Progenitor cell of endocrine pancreas (in vitro differentiated cells): ENCODE results near the gene KCNA5. TPM values are rescaled to one million over a fixed set of nuclear protein-coding genes. Genes with fewer than 3 reads are reported as not detected.

ENCODE experiments used
- DNase-seq: peaks from one replicate; pipeline ENCODE4 v3.0.0; 2021; ENCODE audit warnings: low spot score; ENCODE audit not compliant: unreplicated experiment
- H3K27ac Mint-ChIP-seq: 2 replicates; pipeline ENCODE4 v1.8.0; 2021; ENCODE audit warnings: mild to moderate bottlenecking, moderate library complexity, mixed read lengths
- H3K27me3 Mint-ChIP-seq: 2 replicates; pipeline ENCODE4 v1.8.0; 2021; ENCODE audit warnings: mixed read lengths
- H3K36me3 Mint-ChIP-seq: 2 replicates; pipeline ENCODE4 v1.8.0; 2022; ENCODE audit warnings: mixed read lengths; ENCODE audit not compliant: insufficient read depth
- H3K4me1 Mint-ChIP-seq: 2 replicates; pipeline ENCODE4 v1.8.0; 2021; ENCODE audit warnings: low read depth, mixed read lengths
- H3K4me3 Mint-ChIP-seq: 2 replicates; pipeline ENCODE4 v1.8.0; 2021; ENCODE audit warnings: low read depth, mild to moderate bottlenecking, moderate library complexity, mixed read lengths
- H3K9me3 Mint-ChIP-seq: 2 replicates; pipeline ENCODE4 v1.8.0; 2021; ENCODE audit warnings: low read depth, mixed read lengths
- CTCF ChIP-seq: fragments of 200-600 bp; sonication (generic); IDR thresholded peaks from one replicate; pipeline ENCODE4 v1.5.0; 2021; ENCODE audit warnings: antibody characterized with exemption, mild to moderate bottlenecking; ENCODE audit not compliant: unreplicated experiment
- total RNA-seq: library from RNA; stranded (reverse); gene quantifications from 2 replicates; pipeline ENCODE4 v1.2.1, GENCODE V29; 2021

KCNA5 gene
- total RNA-seq, 1 donor from 2014 or later: 0.72 TPM

DNA sequence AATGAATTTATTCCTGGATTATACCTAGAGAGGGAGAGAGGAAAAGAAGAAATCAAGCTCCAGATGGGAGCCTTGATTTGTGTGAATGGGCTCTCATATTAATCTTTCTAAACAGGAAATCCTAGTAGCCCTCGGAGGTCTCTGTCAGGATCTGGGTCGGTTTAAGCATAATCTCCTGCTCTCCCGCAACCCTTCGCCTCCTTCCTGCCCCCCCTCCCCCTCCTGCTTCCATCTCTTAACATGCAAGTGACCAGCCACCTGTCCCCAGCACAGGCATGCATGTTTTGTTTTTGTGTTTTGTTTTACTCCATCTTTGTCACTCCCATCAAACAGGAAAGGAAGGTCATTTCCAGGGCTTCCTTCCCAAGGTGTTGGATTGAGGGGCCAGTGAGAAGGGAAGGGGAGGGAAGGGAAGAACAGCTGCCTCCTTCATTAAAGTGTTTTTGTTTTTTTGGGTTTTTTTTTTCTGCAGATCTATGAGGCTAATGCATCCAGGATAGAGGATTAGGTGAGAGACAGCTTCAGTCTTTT lies 4.8 kb upstream of the KCNA5 start:
- DNase-seq: no peak
- no peak for TF ChIP-seq CTCF
- H3K4me1 Mint-ChIP-seq: no peaks in the 10 kb centered on the region
- H3K27ac Mint-ChIP-seq: no peak overlapping the region
- H3K4me3 Mint-ChIP-seq: no peak overlapping the region
- H3K36me3 Mint-ChIP-seq: no peaks in the 10 kb centered on the region
- H3K9me3 Mint-ChIP-seq: no peaks in the 10 kb centered on the region
- H3K27me3 Mint-ChIP-seq: peaks cover 77% of the 10 kb centered on the region

GRCh38 chr12:5039815-5040214 lies 3.9 kb upstream of the KCNA5 start:
- Mint-ChIP-seq H3K27ac (no peak overlapping the region), H3K4me3 (no peak overlapping the region), H3K36me3 (no peaks in the 10 kb centered on the region), H3K9me3 (no peaks in the 10 kb centered on the region), H3K4me1 (no peaks in the 10 kb centered on the region), H3K27me3 (peaks cover 76% of the 10 kb centered on the region)
- DNase-seq: no peak
- TF ChIP-seq CTCF: no peak

- H3K9me3 Mint-ChIP-seq: peaks cover 3% of the 10 kb centered on the region
- no peak overlapping the region for H3K27ac Mint-ChIP-seq
- H3K27me3 Mint-ChIP-seq: peaks cover 78% of the 10 kb centered on the region
These were observed 3.3 kb upstream of the KCNA5 start for GRCh38 chr12:5040368-5040767.

GRCh38 chr12:5044420-5045295 lies 979 bp downstream of the KCNA5 start:
- Mint-ChIP-seq H3K4me3 (peak overlapping the region; percentile 33), H3K27ac (no peak overlapping the region), H3K27me3 (peaks cover 88% of the 10 kb centered on the region), H3K9me3 (peaks cover 5% of the 10 kb centered on the region), H3K36me3 (peaks cover 1% of the 10 kb centered on the region), H3K4me1 (no peaks in the 10 kb centered on the region)
- DNase-seq: no peak
- TF ChIP-seq CTCF: no peak

More at GRCh38 chr12:5040368-5040767, 3.3 kb upstream of the KCNA5 start:
- DNase-seq: no peak
- Mint-ChIP-seq H3K36me3 (peaks cover 1% of the 10 kb centered on the region), H3K4me3 (no peak overlapping the region), H3K4me1 (no peaks in the 10 kb centered on the region)
- no peak for TF ChIP-seq CTCF

- Mint-ChIP-seq H3K9me3 (peaks cover 5% of the 10 kb centered on the region), H3K4me3 (no peak overlapping the region), H3K27ac (no peak overlapping the region), H3K27me3 (peaks cover 82% of the 10 kb centered on the region), H3K4me1 (no peaks in the 10 kb centered on the region), H3K36me3 (peaks cover 1% of the 10 kb centered on the region)
- no peak for TF ChIP-seq CTCF
- DNase-seq: no peak
These were observed 3.4 kb downstream of the KCNA5 start for GRCh38 chr12:5047094-5047493.
